ENCODE data around the gene MAGEB4.
"Not testable (repeated sequence)": the region's sequence is repeated elsewhere in the genome, so short reads cannot be mapped to it uniquely, and the experiment has no call there.

Gene MAGEB4

GRCh38 chrX:30241724-30242415, at the start of gene MAGEB4:
MAGEB4 (plus strand) TSS chrX:30242000; CDS start chrX:30242136, 136 bp downstream.
- DNase-seq (ENCODE audit: low spot score), result no peak

GRCh38 chrX:30193910-30194309, 47.9 kb upstream of the MAGEB4 start:
- DNase-seq (ENCODE audit: low spot score), result not testable (repeated sequence)

DNA sequence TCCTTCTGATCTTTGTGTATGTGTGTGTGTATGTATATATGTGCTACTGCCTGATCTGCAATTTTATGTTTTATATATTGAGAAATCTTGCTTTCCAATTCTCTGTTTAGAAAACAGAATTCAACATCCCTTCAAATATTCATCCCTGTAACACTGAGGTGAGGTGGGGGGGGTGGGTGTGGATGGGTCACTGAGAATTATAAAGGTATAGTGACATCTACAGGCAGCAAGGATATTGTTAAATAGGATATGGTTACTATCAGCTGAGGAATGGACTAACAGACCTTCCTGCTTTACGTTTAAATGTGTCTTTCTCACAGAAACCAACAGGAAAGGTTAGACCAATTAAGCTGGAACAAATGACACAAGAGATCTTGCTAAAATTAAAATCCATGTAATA, 45.5 kb upstream of the MAGEB4 start:
- no peak for DNase-seq (ENCODE audit: low spot score)

- DNase-seq (ENCODE audit: low spot score), result no peak
These were observed 29.6 kb upstream of the MAGEB4 start for GRCh38 chrX:30212172-30212571.

GRCh38 chrX:30215357-30215843, 26.4 kb upstream of the MAGEB4 start, which contains the start of gene MAGEB2:
MAGEB2 (plus strand) TSS chrX:30215563; CDS start chrX:30218581, 3,018 bp downstream.
- DNase-seq (ENCODE audit: low spot score), result no peak

GRCh38 chrX:30217465-30217864, 24.3 kb upstream of the MAGEB4 start:
- no peak for DNase-seq (ENCODE audit: low spot score)

- DNase-seq (ENCODE audit: low spot score), result no peak
These were observed 22.4 kb upstream of the MAGEB4 start for GRCh38 chrX:30219372-30219771.

DNA sequence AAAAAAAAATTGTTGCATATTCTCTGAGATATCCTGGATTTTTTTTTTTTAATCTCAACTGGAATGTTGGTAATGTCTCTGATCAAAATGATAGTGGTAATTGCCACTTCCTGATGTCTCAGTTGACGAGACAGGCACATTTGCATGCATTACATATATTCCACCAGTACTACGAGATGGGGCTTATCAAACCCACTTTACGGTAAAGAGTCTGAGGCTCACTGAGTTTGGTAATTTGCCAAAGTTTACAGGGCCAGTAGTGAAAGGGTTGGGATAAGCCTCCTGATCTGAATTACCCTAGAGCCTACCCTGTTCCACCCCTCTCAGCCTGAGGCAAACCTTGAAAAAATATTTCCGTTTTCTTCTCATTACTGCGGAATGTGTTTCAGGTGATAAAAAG, 21.1 kb upstream of the MAGEB4 start:
- no peak for DNase-seq (ENCODE audit: low spot score)

- no peak for DNase-seq (ENCODE audit: low spot score)
These were observed 17.3 kb upstream of the MAGEB4 start for GRCh38 chrX:30224536-30224935.

- no peak for DNase-seq (ENCODE audit: low spot score)
These were observed 13.3 kb upstream of the MAGEB4 start for GRCh38 chrX:30228526-30228925.

- DNase-seq (ENCODE audit: low spot score), result no peak
These were observed 11.4 kb upstream of the MAGEB4 start, which contains the start of gene MAGEB3 for GRCh38 chrX:30230395-30230794. MAGEB3 (plus strand) TSS chrX:30230657; CDS start chrX:30235925, 5,268 bp downstream.

DNA sequence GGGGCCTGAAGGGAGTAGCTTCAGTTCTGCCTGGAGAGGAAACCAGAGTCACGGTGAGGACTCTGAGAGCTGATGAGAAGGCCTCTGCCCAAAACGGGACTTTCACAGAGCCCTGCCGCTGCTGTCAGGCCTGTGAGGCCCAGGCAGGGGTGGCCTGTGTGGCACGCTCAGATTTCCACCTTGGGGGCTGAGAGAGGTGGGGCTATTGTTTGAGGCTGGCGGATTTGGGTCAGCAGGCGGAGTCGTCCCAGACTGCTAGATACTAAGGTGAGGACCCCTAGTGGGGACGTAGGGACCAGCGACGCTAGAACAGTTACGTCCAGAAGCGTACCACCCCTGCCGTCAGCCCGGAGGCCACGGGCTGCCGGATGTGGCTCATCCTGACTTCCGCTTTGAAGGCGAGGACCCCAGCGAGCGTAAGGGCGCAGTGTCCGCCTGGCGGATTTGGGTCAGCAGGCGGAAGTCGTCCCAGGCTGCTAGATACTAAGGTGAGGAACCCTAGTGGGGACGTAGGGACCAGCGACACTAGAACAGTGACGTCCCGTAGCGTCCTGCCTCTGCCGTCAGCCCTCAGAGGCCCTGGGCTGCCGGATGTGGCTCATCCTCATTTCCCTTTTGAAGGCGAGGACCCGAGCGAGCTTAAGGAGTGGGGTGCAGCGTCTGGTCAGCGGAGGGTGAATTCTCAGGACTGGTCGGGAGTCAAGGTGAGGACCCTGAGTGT, 5.1 kb downstream of the MAGEB4 start, which contains the start of gene MAGEB1:
MAGEB1 (plus strand) TSS at position 378 of the 721 bp plus-strand sequence. CDS start 3,348 bp downstream, outside the sequence.
- DNase-seq (ENCODE audit: low spot score), result no peak

- DNase-seq (ENCODE audit: low spot score), result no peak
These were observed 7.1 kb downstream of the MAGEB4 start for GRCh38 chrX:30248854-30249253.

- no peak for DNase-seq (ENCODE audit: low spot score)
These were observed 11.5 kb downstream of the MAGEB4 start for GRCh38 chrX:30253257-30253656.

DNA sequence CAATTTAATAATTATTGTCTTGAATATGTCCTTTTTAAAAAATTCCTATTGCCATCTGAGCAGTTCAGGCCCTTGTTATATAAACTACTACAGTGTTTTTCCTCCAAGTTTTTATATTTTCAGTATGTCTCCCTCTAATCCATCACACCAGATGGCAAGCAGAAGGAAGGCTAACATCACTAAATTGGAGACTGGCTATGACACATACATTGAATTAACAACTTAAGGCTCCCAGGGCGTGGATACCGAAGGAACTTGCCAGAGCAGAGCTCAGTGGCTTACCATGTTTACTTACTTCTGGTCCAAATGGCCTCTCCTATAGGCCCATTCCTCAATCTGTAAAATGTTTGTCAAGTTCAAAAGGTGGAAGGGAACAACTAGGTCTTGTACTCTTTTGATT, 18.1 kb downstream of the MAGEB4 start:
- DNase-seq (ENCODE audit: low spot score), result no peak

DNA sequence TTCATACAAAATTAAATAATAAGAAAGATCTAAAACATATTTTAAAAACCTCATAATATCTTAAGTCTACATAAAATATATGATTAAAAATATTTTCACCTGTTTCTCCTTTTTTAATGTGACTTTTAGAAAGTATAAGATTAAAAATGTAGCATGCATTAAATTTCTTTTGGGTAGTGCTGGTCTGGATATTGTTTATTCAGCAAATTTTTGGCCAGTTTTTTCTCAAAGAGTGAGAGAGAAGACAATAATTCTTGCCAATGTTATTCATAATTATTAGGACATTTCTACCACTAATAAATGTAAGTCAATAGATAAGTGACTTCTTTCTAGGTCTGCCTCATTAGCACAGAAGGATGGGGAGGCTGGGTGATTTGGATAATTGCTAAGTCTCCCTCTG, 19.2 kb downstream of the MAGEB4 start:
- DNase-seq (ENCODE audit: low spot score), result no peak

GRCh38 chrX:30262763-30263162, 21.0 kb downstream of the MAGEB4 start:
- no peak for DNase-seq (ENCODE audit: low spot score)

DNA sequence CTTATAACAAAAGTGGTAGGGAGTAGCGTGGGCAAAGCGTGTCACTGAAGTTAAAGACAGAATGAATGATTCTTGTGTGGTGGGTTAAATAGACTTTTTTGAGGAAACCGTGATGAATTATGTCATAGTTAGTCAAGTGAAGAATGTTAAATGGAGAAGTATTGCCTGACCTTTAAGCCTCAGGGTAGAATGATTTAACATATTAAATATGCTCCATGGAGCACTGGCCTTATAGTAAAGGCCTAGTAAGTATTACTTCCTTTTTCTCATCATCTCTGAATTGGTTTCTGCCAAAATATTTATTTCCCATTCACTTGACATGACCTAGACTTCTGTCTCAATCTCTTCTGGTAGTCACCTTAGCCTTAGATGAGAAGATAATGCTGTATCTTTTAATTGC, 28.8 kb downstream of the MAGEB4 start:
- no peak for DNase-seq (ENCODE audit: low spot score)

- DNase-seq (ENCODE audit: low spot score), result no peak
These were observed 33.7 kb downstream of the MAGEB4 start for GRCh38 chrX:30275498-30275897.

- no peak for DNase-seq (ENCODE audit: low spot score)
These were observed 36.6 kb downstream of the MAGEB4 start for GRCh38 chrX:30278365-30278764.

DNA sequence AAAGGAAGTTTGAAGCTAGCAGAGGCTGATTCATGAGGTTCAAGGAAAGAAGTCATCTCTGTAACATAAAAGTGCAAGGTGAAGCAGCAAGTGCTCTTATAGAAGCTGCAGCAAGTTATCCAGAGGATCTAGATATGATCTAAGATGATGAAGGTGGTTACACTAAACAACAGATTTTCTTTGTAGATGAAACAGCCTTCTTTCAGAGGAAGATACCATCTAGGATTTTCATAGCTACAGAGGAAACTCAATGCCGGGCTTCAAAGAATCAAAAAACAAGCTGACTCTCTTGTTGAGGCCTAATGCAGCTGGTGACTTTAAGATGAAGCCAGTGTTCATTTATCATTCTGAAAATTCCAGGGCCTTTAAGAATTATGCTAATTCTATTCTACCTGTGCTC, 38.6 kb downstream of the MAGEB4 start:
- no peak for DNase-seq (ENCODE audit: low spot score)

DNA sequence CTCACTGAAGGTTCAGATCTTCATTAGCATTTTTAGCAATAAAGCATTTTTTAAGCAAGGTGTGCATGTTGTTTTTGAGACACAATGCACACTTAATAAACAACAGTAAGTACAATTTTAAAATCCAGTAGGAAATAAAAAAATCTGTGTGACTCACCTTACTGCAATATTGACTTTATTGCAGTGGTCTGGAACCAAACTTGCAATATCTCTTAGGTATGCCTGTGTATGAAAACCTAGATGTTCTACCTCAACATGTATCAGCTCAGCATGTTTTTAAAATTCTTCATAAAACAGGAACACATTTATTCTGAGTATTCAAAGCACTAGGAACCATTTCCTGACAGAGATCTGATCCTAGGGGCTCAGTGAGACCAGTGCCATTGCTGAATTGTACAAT, 40.7 kb downstream of the MAGEB4 start:
- no peak for DNase-seq (ENCODE audit: low spot score)
